Mucosa of stomach (tissue), 1 donor: ENCODE data around the gene SPP1.
"Not testable (repeated sequence)": the region's sequence is repeated elsewhere in the genome, so short reads cannot be mapped to it uniquely, and the experiment has no call there.

Experiments used
- H3K27me3 ChIP-seq: one replicate; pipeline ENCODE4 v1.7.0; 2013; ENCODE audit warnings: mild to moderate bottlenecking, low read length; ENCODE audit not compliant: control insufficient read depth, insufficient read depth
- H3K36me3 ChIP-seq: one replicate; pipeline ENCODE4 v1.7.0; 2013; ENCODE audit warnings: low read length; ENCODE audit not compliant: control insufficient read depth, insufficient read depth
- H3K4me1 ChIP-seq: one replicate; pipeline ENCODE4 v1.7.0; 2013; ENCODE audit warnings: mild to moderate bottlenecking, low read length; ENCODE audit not compliant: control insufficient read depth, insufficient read depth
- H3K4me3 ChIP-seq: one replicate; pipeline ENCODE4 v1.7.0; 2013; ENCODE audit warnings: low read length
- H3K9ac ChIP-seq: one replicate; pipeline ENCODE4 v1.7.0; 2013; ENCODE audit warnings: mild to moderate bottlenecking, low read length, moderate library complexity
- H3K9me3 ChIP-seq: one replicate; pipeline ENCODE4 v1.7.0; 2013; ENCODE audit warnings: mild to moderate bottlenecking, low read length, moderate library complexity; ENCODE audit not compliant: control insufficient read depth
- donor health status: Pancreatic carcinoma.

The SPP1 gene

DNA sequence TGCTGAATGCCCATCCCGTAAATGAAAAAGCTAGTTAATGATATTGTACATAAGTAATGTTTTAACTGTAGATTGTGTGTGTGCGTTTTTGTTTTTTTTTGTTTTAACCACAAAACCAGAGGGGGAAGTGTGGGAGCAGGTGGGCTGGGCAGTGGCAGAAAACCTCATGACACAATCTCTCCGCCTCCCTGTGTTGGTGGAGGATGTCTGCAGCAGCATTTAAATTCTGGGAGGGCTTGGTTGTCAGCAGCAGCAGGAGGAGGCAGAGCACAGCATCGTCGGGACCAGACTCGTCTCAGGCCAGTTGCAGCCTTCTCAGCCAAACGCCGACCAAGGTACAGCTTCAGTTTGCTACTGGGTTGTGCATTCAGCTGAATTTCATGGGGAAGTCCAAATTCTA is at the start of gene SPP1:
TSS of gene SPP1 (plus strand) at position 249 of the 400 bp plus-strand sequence. CDS start 1,182 bp downstream, outside the sequence.
- H3K27me3 ChIP-seq, result peaks cover 6% of the 10 kb centered on the region
- no peak within 1 kb of the TSS for H3K4me3 ChIP-seq
- no peaks in the 10 kb centered on the region for H3K4me1 ChIP-seq
- no peak within 1 kb of the TSS for H3K9ac ChIP-seq
- H3K36me3 ChIP-seq, result no peaks in the 10 kb centered on the region
- H3K9me3 ChIP-seq, result no peaks in the 10 kb centered on the region

DNA sequence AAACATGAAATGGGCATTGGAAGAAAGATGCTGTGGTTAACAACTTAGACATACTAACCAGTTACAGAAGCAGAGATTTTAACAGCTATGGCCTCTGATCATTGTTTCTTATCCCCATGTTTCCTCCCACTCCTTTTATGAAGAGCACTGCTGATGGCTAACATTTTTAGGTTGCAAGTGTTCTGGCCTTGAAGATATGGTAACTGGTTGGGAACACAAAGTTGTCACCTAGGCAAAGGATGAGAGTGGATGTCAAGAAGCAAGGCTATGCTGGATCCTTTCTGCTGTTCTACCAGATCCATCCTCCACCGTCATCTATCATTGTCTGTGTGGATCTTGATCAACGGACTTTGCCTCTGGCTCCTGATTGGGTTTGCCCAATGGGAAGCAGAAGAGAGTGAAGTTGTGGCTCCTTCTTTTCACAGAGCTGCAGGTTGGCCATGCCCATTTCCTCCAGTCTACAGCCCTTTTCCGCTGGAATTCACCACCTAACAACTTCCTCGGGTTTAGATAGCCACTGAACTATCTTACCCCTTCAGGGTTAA is 48.9 kb upstream of the SPP1 start:
- Histone ChIP-seq H3K4me1 (no peaks in the 10 kb centered on the region), H3K27me3 (no peaks in the 10 kb centered on the region), H3K36me3 (no peaks in the 10 kb centered on the region), H3K9ac (no peak overlapping the region), H3K9me3 (no peaks in the 10 kb centered on the region), H3K4me3 (no peak overlapping the region)

DNA sequence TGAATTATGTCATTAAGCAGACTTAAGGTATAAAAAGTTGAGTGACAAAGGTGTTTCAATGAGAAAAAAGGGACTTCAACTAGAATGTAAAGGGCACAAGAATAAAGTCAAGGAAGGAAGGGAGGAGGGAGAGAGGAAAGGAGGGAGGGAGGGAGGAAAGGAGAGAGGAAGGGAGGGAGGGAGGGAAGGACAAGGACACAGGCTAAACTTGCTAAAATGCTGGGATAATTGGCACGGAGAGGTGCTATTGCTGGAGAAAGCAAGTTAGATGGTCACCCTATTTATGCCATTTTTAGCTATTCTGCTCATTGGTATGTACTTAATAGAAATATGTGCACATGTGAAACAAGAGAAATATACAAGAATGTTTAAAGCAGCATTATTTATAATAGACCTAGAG is 44.9 kb upstream of the SPP1 start:
- Histone ChIP-seq H3K9me3 (no peaks in the 10 kb centered on the region), H3K4me3 (no peak overlapping the region), H3K36me3 (no peaks in the 10 kb centered on the region), H3K9ac (no peak overlapping the region), H3K4me1 (no peaks in the 10 kb centered on the region), H3K27me3 (no peaks in the 10 kb centered on the region)

DNA sequence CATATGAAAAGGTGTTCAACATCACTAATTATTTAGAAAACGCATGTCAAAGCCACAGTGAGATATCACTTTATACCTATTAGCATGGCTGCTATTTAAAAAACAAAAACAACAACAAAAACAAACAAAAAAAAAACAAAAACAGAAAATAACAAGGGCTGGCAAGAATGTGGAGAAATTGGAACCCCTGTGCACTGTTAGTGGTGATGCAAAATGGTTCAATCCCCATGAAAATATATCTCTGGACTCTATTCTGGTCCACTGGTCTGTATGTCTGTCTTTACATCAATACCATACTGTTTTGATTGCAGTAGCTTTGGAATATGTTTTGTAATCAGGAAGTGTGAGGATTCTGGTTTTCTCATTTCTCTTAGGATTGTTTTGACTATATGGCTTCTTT is 43.6 kb upstream of the SPP1 start:
- H3K4me1 ChIP-seq, result no peaks in the 10 kb centered on the region
- H3K4me3 ChIP-seq, result no peak overlapping the region
- H3K36me3 ChIP-seq, result no peaks in the 10 kb centered on the region
- H3K9ac ChIP-seq, result no peak overlapping the region
- no peaks in the 10 kb centered on the region for H3K27me3 ChIP-seq
- no peaks in the 10 kb centered on the region for H3K9me3 ChIP-seq

DNA sequence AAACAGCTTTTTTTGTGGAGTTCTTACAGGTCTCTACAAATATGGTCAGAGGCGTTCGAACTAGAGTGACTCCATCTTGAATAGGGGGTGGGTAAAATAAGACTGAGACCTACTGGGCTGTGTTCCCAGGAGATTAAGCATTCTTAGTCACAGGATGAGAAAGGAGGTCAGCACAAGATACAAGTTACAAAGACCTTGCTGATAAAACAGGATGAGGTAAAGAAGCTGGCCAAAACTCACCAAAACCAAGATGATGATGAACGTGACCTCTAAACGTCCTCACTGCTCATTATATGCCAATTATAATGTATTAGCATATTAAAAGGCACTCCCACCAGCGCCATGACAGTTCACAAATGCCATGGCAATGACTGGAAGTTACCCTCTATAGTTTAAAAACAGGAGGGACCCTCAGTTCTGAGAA is 42.8 kb upstream of the SPP1 start:
- H3K36me3 ChIP-seq, result no peaks in the 10 kb centered on the region
- no peak overlapping the region for H3K4me3 ChIP-seq
- no peaks in the 10 kb centered on the region for H3K4me1 ChIP-seq
- no peaks in the 10 kb centered on the region for H3K9me3 ChIP-seq
- H3K27me3 ChIP-seq, result no peaks in the 10 kb centered on the region
- no peak overlapping the region for H3K9ac ChIP-seq

DNA sequence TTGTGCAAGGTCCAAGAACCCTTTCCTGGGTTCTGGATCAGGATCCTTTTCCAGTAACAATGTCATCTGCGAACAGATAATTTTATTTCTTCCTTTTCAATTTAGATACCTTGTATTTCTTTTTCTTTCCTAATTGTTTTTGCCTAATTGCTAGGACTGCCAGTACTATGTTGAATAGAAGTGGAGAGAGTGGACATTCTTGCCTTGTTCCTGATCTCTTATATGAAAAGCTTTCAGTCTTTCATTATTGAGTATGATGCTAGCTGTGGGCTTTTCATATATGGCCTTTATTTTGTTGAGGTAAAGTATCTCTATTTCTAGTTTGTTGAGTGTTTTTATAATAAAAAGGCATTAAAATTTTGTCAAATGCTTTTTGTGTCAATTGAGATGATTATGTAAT is 42.2 kb upstream of the SPP1 start:
- Histone ChIP-seq H3K36me3 (no peaks in the 10 kb centered on the region), H3K9ac (no peak overlapping the region), H3K27me3 (no peaks in the 10 kb centered on the region), H3K4me3 (no peak overlapping the region), H3K4me1 (no peaks in the 10 kb centered on the region), H3K9me3 (no peaks in the 10 kb centered on the region)

DNA sequence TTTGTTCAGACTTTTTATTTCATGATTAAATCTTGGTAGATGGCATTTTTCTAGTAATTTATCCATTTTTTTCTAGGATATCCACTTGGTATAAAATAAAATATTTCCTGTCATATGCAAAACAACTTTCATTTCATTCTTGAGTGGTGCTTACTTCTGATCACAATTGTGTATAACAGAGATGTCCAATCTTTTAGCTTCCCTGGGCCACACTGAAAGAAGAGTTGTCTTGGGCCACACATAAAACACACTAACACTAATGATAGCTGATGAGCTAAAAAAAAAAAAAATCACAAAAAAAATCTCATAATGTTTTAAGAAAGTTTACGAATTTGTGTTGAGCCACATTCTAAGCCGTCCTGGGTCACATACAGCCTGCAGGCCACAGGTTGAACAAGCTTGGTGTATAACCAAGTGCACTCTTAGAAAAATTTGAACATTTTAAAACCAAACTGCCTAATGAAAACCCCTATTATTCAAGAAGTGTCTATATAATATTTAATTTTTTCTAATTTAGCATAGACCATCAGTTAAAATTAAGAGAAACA is 41.3 kb upstream of the SPP1 start:
- H3K9me3 ChIP-seq, result no peaks in the 10 kb centered on the region
- no peaks in the 10 kb centered on the region for H3K27me3 ChIP-seq
- no peak overlapping the region for H3K4me3 ChIP-seq
- no peaks in the 10 kb centered on the region for H3K4me1 ChIP-seq
- H3K9ac ChIP-seq, result no peak overlapping the region
- no peaks in the 10 kb centered on the region for H3K36me3 ChIP-seq

DNA sequence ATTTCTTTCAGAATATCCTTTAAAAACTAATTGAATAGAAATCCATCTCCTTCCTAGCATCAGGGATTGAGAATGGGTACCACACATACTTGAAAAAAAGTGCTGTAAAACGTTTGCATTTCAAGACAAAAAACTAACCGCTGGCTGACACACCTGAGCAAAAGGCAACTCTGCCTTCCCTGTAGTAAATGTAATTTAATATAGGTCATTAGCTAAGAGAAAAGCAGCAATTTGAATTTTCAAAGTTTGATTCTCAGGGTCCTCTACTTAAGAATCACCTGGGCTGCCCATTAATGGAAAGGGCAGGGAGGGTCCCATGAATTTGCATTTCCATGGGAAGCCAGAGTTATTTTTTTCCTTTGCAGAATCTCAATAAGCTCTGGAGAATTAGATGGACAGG is 40.5 kb upstream of the SPP1 start:
- H3K27me3 ChIP-seq, result no peaks in the 10 kb centered on the region
- H3K36me3 ChIP-seq, result no peaks in the 10 kb centered on the region
- no peak overlapping the region for H3K9ac ChIP-seq
- no peaks in the 10 kb centered on the region for H3K4me1 ChIP-seq
- no peaks in the 10 kb centered on the region for H3K9me3 ChIP-seq
- H3K4me3 ChIP-seq, result no peak overlapping the region

DNA sequence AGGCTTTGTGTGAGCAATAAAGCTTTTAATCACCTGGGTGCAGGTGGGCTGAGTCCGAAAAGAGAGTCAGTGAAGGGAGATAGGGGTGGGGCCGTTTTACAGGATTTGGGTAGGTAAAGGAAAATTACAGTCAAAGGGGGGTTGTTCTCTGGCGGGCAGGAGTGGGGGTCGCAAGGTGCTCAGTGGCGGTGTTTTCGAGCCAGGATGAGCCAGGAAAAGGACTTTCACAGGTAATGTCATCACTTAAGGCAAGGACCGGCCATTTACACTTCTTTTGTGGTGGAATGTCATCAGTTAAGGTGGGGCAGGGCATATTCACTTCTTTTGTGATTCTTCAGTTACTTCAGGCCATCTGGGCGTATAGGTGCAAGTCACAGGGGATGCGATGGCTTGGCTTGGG is 39.6 kb upstream of the SPP1 start:
- H3K9me3 ChIP-seq, H3K4me1 ChIP-seq, H3K36me3 ChIP-seq, H3K27me3 ChIP-seq, H3K9ac ChIP-seq, H3K4me3 ChIP-seq: not testable (repeated sequence)

DNA sequence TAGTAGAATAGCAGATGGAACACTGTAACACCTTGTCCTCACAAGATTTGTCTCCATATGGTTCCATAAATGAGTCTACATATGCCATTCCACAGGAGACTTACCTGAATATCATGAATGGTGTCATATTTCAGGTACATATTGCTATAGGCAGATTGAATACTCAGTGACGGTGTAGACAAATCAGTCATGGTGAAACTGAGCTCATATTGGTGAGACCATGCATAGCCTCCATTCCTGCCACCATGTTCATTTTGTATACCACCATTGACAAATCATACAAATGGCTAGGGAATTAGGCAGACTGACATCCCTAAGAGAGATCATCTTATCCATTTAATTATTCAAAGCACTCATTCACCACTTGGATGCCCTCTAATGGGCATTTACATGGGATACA is 38.0 kb upstream of the SPP1 start:
- Histone ChIP-seq H3K36me3 (no peaks in the 10 kb centered on the region), H3K4me3 (no peak overlapping the region), H3K27me3 (no peaks in the 10 kb centered on the region), H3K9ac (no peak overlapping the region), H3K9me3 (no peaks in the 10 kb centered on the region), H3K4me1 (no peaks in the 10 kb centered on the region)

DNA sequence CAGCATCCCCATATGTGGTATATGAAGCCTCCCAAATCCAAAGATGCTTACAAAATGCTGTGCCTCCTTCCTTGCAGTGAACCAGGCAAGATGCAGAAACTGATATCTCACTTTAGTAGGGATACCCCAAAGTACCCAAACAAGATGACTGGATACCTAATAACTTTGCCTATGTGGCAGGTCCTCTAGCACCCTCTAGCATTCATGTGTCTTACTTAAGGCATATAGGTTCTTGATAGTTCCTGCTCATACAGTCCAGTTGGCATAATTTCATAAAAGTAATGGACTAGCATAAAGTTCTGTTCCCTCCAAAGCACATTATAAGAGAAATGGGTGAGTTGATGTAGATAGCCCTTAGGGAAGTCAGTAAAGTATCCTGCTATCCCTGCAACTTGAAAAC is 36.8 kb upstream of the SPP1 start:
- no peak overlapping the region for H3K4me3 ChIP-seq
- H3K4me1 ChIP-seq, result no peaks in the 10 kb centered on the region
- no peaks in the 10 kb centered on the region for H3K36me3 ChIP-seq
- no peaks in the 10 kb centered on the region for H3K27me3 ChIP-seq
- no peaks in the 10 kb centered on the region for H3K9me3 ChIP-seq
- no peak overlapping the region for H3K9ac ChIP-seq

DNA sequence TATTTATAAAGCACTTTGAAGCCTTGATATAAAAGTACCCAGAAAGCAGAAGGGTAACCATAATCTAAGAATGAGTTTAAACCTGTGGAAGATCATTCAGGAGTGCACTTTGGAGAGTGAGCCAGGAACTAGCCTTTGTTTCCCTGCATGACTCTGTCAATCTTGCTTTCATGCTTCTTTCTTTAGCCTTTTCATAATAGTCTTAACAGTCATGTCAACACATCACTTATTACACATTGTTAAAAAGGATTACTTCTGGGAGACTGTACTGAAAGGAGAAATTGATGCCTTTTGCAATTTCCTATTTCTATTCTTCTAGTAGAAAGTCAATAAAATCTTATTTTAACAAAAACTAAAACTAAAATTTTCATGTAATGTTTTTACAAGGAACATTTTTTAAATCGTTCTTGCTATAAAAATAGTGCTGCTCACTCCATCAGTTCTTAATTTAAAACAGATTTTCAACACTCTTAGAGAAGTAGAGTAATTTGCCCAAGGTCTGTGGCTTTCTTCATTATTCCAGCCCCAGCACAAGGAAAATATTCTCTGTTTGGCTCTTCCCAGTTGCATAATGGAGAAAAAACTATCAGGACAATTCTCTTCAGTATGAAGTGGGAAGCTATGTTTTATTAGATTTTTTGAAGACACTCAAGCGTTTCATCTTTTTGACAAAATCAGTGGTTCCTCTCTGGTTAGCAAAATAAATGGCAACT is 35.4 kb upstream of the SPP1 start:
- Histone ChIP-seq H3K36me3 (no peaks in the 10 kb centered on the region), H3K9ac (no peak overlapping the region), H3K27me3 (no peaks in the 10 kb centered on the region), H3K4me1 (no peaks in the 10 kb centered on the region), H3K9me3 (no peaks in the 10 kb centered on the region), H3K4me3 (no peak overlapping the region)
